Fibroblast of peridontal ligament (primary cell): ENCODE data around the gene WNT2.
"Not testable (repeated sequence)": the region's sequence is repeated elsewhere in the genome, so short reads cannot be mapped to it uniquely, and the experiment has no call there.

ENCODE experiments used
- DNase-seq: peaks from one replicate; pipeline ENCODE4 v3.0.0-alpha.2; 2010; ENCODE audit errors: extremely low read depth

Gene WNT2

GRCh38 chr7:117264716-117265115 is 58.1 kb downstream of the WNT2 start:
- DNase-seq = no peak

- no peak for DNase-seq
Observed at GRCh38 chr7:117262546-117262945, 60.3 kb downstream of the WNT2 start.

GRCh38 chr7:117259615-117260014 is 63.2 kb downstream of the WNT2 start:
- peak; percentile 76 for DNase-seq

DNA sequence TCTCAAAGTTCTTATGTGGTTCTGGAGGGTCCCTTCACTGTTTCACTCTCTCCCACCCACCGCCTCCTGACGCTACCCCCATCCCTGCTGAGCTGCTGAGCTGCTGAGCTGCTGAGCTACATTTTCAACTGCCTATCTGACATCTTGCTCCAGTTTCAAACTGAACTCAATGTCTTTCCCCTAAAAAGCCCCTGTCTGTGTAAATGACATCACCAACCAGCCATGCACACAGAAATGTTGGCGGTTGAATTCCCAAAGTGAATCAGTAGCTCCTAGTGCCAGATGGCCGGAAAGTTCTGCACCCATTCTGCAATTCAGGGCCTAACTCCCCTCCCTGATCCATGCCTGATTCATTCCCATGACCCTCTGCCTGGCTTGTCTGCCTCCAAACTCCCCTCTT is 71.2 kb downstream of the WNT2 start:
- peak; percentile 73 for DNase-seq

DNA sequence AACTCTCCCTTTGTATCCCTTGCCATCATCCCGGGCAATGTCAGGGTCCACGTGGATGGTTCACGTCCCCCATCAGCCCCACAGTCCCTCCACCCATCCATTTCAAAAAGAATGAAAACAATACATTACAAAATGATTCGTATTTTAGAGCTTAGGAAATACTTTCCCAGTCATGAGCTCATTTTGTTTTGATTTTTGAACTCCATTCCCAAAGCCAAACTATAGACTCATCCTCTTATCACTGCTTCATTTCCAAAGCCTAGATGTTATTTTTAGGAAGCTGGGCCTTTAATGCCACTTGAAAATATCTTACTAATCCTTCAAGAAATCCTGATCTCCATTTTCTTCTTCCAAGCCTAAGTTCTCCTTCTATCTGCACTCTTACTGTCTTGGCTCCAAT is 72.1 kb downstream of the WNT2 start:
- peak; percentile 62 for DNase-seq

DNA sequence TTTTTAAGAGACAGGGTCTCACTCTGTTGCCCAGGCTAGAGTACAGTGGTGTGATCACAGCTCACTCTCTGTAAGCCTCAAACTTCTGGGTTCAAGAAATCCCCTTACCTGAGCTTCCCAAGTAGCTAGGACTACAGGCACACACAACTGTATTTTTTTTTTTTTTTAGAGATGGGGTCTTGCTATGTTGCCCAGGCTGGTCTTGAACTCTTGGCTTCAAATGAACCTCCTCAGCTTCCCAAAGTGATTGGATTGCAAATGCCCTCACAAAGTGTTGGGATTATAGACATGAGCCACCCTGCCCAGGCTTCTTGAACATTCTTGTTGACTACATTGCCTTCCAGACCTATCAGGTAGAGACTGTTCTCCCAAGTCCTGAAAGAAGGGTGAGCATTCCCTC is 72.6 kb downstream of the WNT2 start:
- DNase-seq = no peak

GRCh38 chr7:117249696-117250095 is 73.2 kb downstream of the WNT2 start:
- DNase-seq = no peak

DNA sequence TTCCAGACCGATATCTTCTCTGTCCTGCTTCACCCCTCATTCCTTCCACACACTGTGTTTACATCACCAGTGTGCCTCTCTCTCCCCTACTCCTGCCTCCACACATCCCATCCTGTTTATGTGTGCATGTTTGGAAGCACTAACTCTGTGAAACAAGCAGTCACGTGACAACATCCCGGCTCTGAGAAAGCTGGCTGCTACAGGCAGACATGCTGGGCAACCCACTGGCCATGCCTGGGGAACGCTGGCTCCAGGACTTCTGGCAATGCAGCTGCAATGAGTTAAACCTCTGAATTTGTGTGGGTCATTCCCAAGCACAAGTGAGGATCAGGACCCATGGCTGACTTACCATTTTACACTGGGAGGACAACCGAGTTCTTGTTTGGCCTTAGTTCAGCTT is 74.0 kb downstream of the WNT2 start:
- DNase-seq = peak; percentile 47

DNA sequence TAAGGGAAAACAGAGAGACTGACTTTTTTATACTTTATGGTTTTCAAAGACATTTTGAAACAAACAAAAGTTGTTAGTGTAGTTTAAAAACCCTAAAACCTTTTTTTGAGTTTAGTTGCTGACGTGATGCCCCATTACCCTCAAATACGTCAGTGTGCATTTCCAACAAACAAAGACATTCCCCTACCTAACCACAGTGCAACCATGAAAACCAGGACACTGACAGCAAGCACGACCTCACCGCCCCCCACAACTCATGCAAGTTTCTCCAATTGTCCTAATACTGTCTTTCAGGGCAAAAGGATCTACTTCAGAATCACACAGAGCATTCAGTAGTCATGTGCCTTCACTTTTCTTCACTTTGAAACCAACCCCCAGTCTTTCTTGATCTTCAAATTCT is 75.0 kb downstream of the WNT2 start:
- peak; percentile 61 for DNase-seq

GRCh38 chr7:117245703-117246102 is 77.2 kb downstream of the WNT2 start:
- not testable (repeated sequence) for DNase-seq

DNA sequence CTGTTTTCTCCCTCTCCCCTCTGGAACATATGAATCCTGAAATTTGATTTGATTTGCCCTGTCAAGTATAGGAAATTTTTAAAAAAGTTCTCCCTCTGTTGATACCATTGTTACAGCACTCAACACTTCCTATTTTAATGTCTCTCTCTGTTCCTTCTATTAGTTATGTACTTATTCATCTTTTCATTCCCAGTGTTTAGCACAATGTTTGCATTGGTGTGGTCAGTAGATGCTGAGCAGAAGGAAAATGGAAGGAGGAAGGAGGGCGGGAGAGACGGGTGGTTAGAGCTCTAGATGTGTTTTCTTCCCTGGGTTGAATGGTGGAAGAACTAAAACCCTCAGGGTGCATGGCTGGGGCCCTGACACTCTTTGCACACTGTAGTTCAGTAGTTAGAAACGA is 79.5 kb downstream of the WNT2 start:
- DNase-seq = no peak

GRCh38 chr7:117241088-117241487 is 81.8 kb downstream of the WNT2 start:
- no peak for DNase-seq

- DNase-seq = no peak
Observed at GRCh38 chr7:117238937-117239336, 83.9 kb downstream of the WNT2 start.

GRCh38 chr7:117238472-117238871 is 84.4 kb downstream of the WNT2 start:
- no peak for DNase-seq

DNA sequence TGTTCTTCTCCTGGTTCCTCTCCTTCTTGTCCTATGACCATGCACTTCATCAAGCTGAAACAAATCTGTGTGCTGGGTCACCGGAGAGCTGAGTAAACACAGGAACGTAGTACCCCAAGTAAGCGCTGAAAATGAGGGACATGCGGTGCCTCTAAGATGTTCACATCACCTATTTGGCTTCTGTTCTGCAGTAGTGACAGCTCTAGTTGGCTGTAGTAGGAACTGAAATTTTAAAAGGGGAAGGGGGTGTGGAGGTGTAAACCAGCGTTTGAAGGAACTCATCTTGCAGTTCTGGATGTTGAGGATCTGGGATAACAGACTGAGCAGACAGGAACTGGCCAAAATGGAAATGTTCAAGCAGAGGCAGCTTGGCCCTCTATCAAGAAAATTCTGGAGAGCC is 85.2 kb downstream of the WNT2 start:
- DNase-seq = no peak

DNA sequence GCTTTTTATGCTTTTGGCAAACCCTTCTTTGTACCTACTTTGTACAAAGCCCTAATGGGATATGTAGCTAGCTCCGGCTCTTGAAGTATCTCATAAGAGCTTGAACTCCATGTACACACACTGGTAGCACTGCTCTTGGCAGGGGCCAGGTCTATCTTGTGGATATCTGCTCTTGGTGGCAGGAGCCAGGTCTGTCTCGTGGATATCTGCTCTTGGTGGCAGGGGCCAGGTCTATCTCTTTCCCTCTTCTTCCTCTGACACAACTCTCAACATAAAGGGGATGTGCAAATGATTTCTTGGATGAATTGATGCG is 91.9 kb downstream of the WNT2 start:
- DNase-seq = no peak

GRCh38 chr7:117230276-117231046 is 92.4 kb downstream of the WNT2 start:
- peak; percentile 77 for DNase-seq

DNA sequence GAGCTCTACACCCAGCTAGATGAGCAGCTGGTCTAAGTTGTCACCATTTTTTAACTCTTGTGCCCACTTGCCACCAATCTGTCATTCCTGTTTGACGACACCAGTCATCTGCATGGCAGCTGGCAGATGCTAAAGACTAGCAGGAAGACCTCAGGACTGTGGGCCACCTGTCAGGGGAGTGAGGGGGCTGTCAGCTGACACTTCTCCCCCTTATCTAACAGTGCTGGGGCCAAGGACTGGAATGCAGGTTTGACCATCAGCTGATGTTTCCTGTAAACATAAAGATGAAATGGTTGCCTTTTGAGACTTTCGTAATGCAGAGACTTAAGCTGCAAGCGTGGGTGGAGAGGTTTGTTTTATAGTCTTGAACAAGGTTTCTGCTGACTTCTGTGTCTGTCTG is 93.5 kb downstream of the WNT2 start:
- DNase-seq = no peak

GRCh38 chr7:117227091-117227490 is 95.8 kb downstream of the WNT2 start:
- DNase-seq = no peak

DNA sequence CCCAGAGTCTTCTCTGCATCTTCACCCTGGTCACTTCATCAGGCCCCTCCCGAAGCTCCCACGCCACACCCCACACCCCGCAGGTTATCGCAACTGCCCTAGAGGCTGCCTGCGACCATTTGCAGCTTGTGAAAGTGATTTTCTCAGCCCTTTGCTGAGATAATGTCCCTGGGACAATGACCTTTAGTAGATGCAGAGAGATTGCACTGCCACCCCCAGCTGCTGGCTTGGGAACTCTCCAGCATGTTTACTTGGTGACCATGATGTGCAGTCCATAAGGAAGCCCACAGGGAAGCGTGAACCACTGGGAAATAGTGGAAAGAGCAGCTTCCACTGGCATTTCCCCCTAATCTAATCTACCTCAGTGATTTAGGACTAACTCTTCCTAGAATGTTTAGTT is 97.3 kb downstream of the WNT2 start:
- DNase-seq = no peak
